GM12878 (cell line): ENCODE results near the gene MNT.

Experiments used
- CHD2 ChIP-seq: IDR thresholded peaks from 2 replicates; pipeline ENCODE4 v1.6.1; 2011; ENCODE audit warnings: low read depth, low read length, improper control_type of control experiment, borderline replicate concordance
- CTCF ChIP-seq, 3 experiments: IDR thresholded peaks in 2 of 3; conservative IDR thresholded peaks in 1 of 3; 2 replicates each; pipeline ENCODE4 v1.5.1; 2011; ENCODE audit warnings: low read depth in 3 of 3, low read length in 3 of 3, mild to moderate bottlenecking in 3 of 3, control low read depth in 2 of 3, moderate library complexity in 2 of 3, inconsistent platforms in 1 of 3, mixed read lengths in 1 of 3; ENCODE audit not compliant: control insufficient read depth in 2 of 3, insufficient read depth in 1 of 3; ENCODE audit errors: extremely low read depth in 1 of 3
- EP300 ChIP-seq, 2 experiments: fragments of 150-350 bp in 1 of 2; IDR thresholded peaks; 2 replicates each; pipeline ENCODE4 v1.6.1; 2011 to 2012; ENCODE audit warnings: low read depth in 2 of 2, low read length in 2 of 2, borderline replicate concordance in 1 of 2, improper control_type of control experiment in 1 of 2, inconsistent platforms in 1 of 2; ENCODE audit not compliant: control insufficient read depth in 1 of 2
- ETV6 ChIP-seq, 2 experiments: fragments of 450-650 bp in 1 of 2; IDR thresholded peaks in 1 of 2; conservative IDR thresholded peaks in 1 of 2; 2 replicates each; pipeline ENCODE4 v1.6.1; 2014; ENCODE audit warnings: antibody characterized with exemption in 1 of 2, borderline replicate concordance in 1 of 2, low read depth in 1 of 2, mild to moderate bottlenecking in 1 of 2, moderate library complexity in 1 of 2
- JUND ChIP-seq: IDR thresholded peaks from 2 replicates; pipeline ENCODE4 v1.6.1; 2012; ENCODE audit warnings: low read depth, mild to moderate bottlenecking, low read length, improper control_type of control experiment, moderate library complexity
- POLR2AphosphoS5 ChIP-seq: IDR thresholded peaks from 2 replicates; pipeline ENCODE4 v1.6.1; 2011; ENCODE audit warnings: mild to moderate bottlenecking, low read length, inconsistent platforms
- RCOR1 ChIP-seq: conservative IDR thresholded peaks from 2 replicates; pipeline ENCODE4 v1.6.1; 2012; ENCODE audit warnings: low read depth, low read length, improper control_type of control experiment
- YY1 ChIP-seq: IDR thresholded peaks from 2 replicates; pipeline ENCODE4 v1.6.1; 2011; ENCODE audit warnings: low read depth, mild to moderate bottlenecking, low read length

- TF ChIP-seq EP300 (IDR thresholded peaks at IDR 0.05; ENCODE audit: borderline replicate concordance in 1 of 2, control insufficient read depth in 1 of 2, low read depth in 2 of 2, low read length in 2 of 2) (no peak), RCOR1 (no peak), POLR2AphosphoS5 (no peak), CHD2 (no peak), JUND (no peak), ETV6 (conservative IDR thresholded peaks at IDR 0.05 in 1 of 2, IDR thresholded peaks at IDR 0.05 in 1 of 2; ENCODE audit: borderline replicate concordance in 1 of 2, low read depth in 1 of 2) (no peak), CTCF (IDR thresholded peaks at IDR 0.05 in 2 of 3, conservative IDR thresholded peaks at IDR 0.05 in 1 of 3; ENCODE audit: control insufficient read depth in 2 of 3, extremely low read depth in 1 of 3, insufficient read depth in 1 of 3, low read depth in 3 of 3, low read length in 3 of 3) (no peak), YY1 (no peak)
Observed at GRCh38 chr17:2436316-2436905, 35.6 kb upstream of the MNT start.
